Measurements from ENCODE around the gene STK24.

- TF ChIP-seq CTCF (IDR thresholded peaks at IDR 0.05) (no peak), POLR2A (IDR thresholded peaks at IDR 0.05) (no peak)
Observed at GRCh38 chr13:98444381-98444780, 132.5 kb downstream of the STK24 start.
